ENCODE measurements around the gene PRKCA. TPM values are rescaled to one million over a fixed set of nuclear protein-coding genes. Genes with fewer than 3 reads are reported as not detected.
A peak's percentile ranks its signal among the peaks of the same experiment; 100 is the strongest.

Gene PRKCA
- total and polyA plus RNA-seq, 2 of the 13 experiments (the other 11 are each of a cell fraction or from before 2014, with no cell fraction given): 18.5 to 21.5 TPM

- TF ChIP-seq ZBTB37 (CRISPR knock-in tag; IDR thresholded peaks at IDR 0.05): no peak
- TF ChIP-seq JUND (CRISPR knock-in tag; IDR thresholded peaks at IDR 0.05): no peak
- no peak for TF ChIP-seq PRDM15 (CRISPR knock-in tag; IDR thresholded peaks at IDR 0.05)
- peak; percentile 77; the same call in 1 of the 2 replicates for TF ChIP-seq ZNF784 (CRISPR knock-in tag; IDR thresholded peaks at IDR 0.05; ENCODE audit: borderline replicate concordance)
- TF ChIP-seq FOXC1 (CRISPR knock-in tag; IDR thresholded peaks at IDR 0.05; ENCODE audit: borderline replicate concordance): peak; percentile 89; the same call in 1 of the 2 replicates
- no peak for TF ChIP-seq GTF3A (CRISPR knock-in tag; conservative IDR thresholded peaks at IDR 0.05)
- 0 out of 2 replicates have a peak, but pooled peaks have one; percentile 13 for TF ChIP-seq NFYC (CRISPR knock-in tag; IDR thresholded peaks at IDR 0.05)
- peak; percentile 98 for TF ChIP-seq RAD21 (CRISPR knock-in tag; IDR thresholded peaks at IDR 0.05)
- no peak; the same call in 1 of the 2 replicates for TF ChIP-seq ZFY (CRISPR knock-in tag; IDR thresholded peaks at IDR 0.05)
- TF ChIP-seq AHR (CRISPR knock-in tag; IDR thresholded peaks at IDR 0.05): no peak
- TF ChIP-seq MTERF4 (CRISPR knock-in tag; IDR thresholded peaks at IDR 0.05): peak; percentile 85
- no peak for TF ChIP-seq ZIK1 (CRISPR knock-in tag; IDR thresholded peaks at IDR 0.05; ENCODE audit: borderline replicate concordance, low read depth)
- no peak for TF ChIP-seq NR1H2 (CRISPR knock-in tag; IDR thresholded peaks at IDR 0.05; ENCODE audit: borderline replicate concordance, low read depth)
- TF ChIP-seq POGK (CRISPR knock-in tag; conservative IDR thresholded peaks at IDR 0.05): peak; percentile 76; the same call in 1 of the 2 replicates
- TF ChIP-seq ZXDC (CRISPR knock-in tag; IDR thresholded peaks at IDR 0.05): no peak
These were observed 265.1 kb downstream of the PRKCA start (continued) for GRCh38 chr17:66567234-66568170.

Data from HepG2 (cell line).